Thoracic aorta (tissue), 2 donors: Measurements from ENCODE around the gene GPR149. TPM values are rescaled to one million over a fixed set of nuclear protein-coding genes. Genes with fewer than 3 reads are reported as not detected.

Experiments used
- ATAC-seq: fragments of 150-250 bp; one replicate; pipeline ENCODE4 v1.8.0; 2017; ENCODE audit warnings: low read depth; ENCODE audit not compliant: insufficient number of reproducible peaks, low FRiP score
- DNase-seq: peaks from one replicate; pipeline ENCODE4 v3.0.0-alpha.2; 2020; ENCODE audit warnings: low spot score
- H3K27ac ChIP-seq, 2 donors: fragments of 200-600 bp; sonication (generic); 1 replicate in 1 of 2; 2 replicates in 1 of 2; pipeline ENCODE4 v1.5.1; 2016; ENCODE audit warnings: mild to moderate bottlenecking in 2 of 2, moderate library complexity in 2 of 2
- H3K27me3 ChIP-seq: fragments of 200-600 bp; sonication (generic); replicated peaks from 2 replicates; pipeline ENCODE4 v1.6.0; 2016; ENCODE audit warnings: mild to moderate bottlenecking; ENCODE audit not compliant: insufficient read depth
- H3K36me3 ChIP-seq: fragments of 200-600 bp; sonication (generic); one replicate; pipeline ENCODE4 v1.5.1; 2016
- H3K4me1 ChIP-seq, 2 donors: fragments of 200-600 bp; sonication (generic); 1 replicate in 1 of 2; 2 replicates in 1 of 2; pipeline versions ENCODE4 v1.5.1 to v1.6.0; 2016; ENCODE audit warnings: low read depth in 2 of 2, mild to moderate bottlenecking in 1 of 2; ENCODE audit not compliant: control insufficient read depth in 1 of 2
- H3K4me3 ChIP-seq: fragments of 200-600 bp; sonication (generic); 2 replicates; pipeline ENCODE4 v1.5.1; 2016; ENCODE audit warnings: mild to moderate bottlenecking
- H3K9me3 ChIP-seq: fragments of 200-600 bp; sonication (generic); 2 replicates; pipeline ENCODE4 v1.5.1; 2016
- CTCF ChIP-seq: fragments of 200-600 bp; sonication (generic); IDR thresholded peaks from one replicate; pipeline ENCODE4 v1.5.1; 2019; ENCODE audit warnings: antibody characterized with exemption
- total RNA-seq, 2 donors: library from RNA; depleted of rRNA; stranded (reverse); fragments of >200 nt; gene quantifications; one replicate each; pipeline versions ENCODE4 v1.1.0 to v1.2.3, GENCODE V29; 2016

The GPR149 gene
- total RNA-seq, 2 donors from 2014 or later, result not detected

- Histone ChIP-seq H3K27ac (no peak overlapping the region), H3K4me3 (no peak overlapping the region), H3K36me3 (no peaks in the 10 kb centered on the region), H3K9me3 (no peaks in the 10 kb centered on the region), H3K4me1 (no peaks in the 10 kb centered on the region), H3K27me3 (peaks cover 5% of the 10 kb centered on the region)
- no peak for TF ChIP-seq CTCF
- DNase-seq (no peak), ATAC-seq (no peak)
Measured at GRCh38 chr3:154338570-154338969, 91.4 kb downstream of the GPR149 start.

GRCh38 chr3:154338008-154338407 lies 92.0 kb downstream of the GPR149 start:
- no peak overlapping the region for H3K4me3 ChIP-seq
- H3K27me3 ChIP-seq, result peaks cover 5% of the 10 kb centered on the region
- no peak overlapping the region for H3K27ac ChIP-seq
- H3K36me3 ChIP-seq, result no peaks in the 10 kb centered on the region
- no peak for ATAC-seq
- no peak for DNase-seq
- H3K9me3 ChIP-seq, result no peaks in the 10 kb centered on the region
- H3K4me1 ChIP-seq, result no peaks in the 10 kb centered on the region
- no peak for TF ChIP-seq CTCF

DNA sequence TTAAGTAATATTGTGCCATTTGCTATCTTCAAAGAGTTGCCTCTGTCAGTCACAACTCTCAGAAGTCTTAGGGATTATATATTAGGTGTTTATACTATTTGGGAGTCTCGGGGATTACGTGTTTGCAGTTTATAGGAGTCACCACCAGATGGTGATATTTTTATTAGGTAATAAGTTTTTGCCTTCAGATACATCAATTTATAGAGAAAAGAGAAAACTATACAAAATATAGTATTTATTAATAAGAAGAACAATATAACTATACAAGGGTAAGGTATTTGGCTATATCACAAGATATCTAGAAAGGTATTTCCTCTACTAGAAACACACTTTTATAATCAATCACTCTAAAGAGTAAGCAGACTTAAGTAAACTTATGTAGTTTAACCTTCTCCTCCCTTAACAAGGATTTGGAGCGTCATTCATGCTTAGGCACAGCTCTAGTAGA lies 95.0 kb downstream of the GPR149 start:
- no peak overlapping the region for H3K27ac ChIP-seq
- ATAC-seq, result no peak
- peak; percentile 47 for TF ChIP-seq CTCF
- H3K4me3 ChIP-seq, result no peak overlapping the region
- no peak for DNase-seq
- H3K36me3 ChIP-seq, result no peaks in the 10 kb centered on the region
- H3K27me3 ChIP-seq, result peaks cover 5% of the 10 kb centered on the region
- H3K4me1 ChIP-seq, result no peaks in the 10 kb centered on the region
- no peaks in the 10 kb centered on the region for H3K9me3 ChIP-seq

DNA sequence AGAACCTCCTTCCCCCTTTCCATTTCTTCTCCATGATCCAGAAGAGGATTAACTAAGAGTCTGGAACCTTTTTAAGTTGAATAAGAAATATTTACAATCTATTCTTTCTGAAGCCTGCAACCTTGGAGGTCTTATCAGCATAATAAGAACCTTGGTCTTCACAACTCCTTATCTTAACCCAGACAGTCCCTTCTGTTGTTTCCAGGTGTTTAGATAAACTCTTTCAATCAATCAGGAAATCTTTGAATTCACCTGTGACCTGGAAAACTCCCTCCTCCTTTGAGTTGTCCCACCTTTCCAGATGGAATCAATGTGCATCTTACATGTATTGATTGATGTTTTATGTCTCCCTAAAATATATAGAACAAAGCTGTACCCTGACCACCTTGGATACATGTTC lies 102.1 kb downstream of the GPR149 start:
- Histone ChIP-seq H3K27me3 (no peaks in the 10 kb centered on the region), H3K27ac (no peak overlapping the region), H3K9me3 (no peaks in the 10 kb centered on the region), H3K36me3 (no peaks in the 10 kb centered on the region), H3K4me3 (no peak overlapping the region), H3K4me1 (peaks cover 3% of the 10 kb centered on the region in 2 donors)
- ATAC-seq (no peak), DNase-seq (no peak)
- no peak for TF ChIP-seq CTCF

GRCh38 chr3:154324919-154325318 lies 105.1 kb downstream of the GPR149 start:
- ATAC-seq, result peak; percentile 11
- Histone ChIP-seq H3K4me3 (peak overlapping the region; percentile 84), H3K36me3 (no peaks in the 10 kb centered on the region), H3K27me3 (no peaks in the 10 kb centered on the region), H3K27ac (peak overlapping the region; percentile 82 to 90), H3K9me3 (no peaks in the 10 kb centered on the region), H3K4me1 (peaks cover 20 to 33% of the 10 kb centered on the region in 2 donors)
- no peak for TF ChIP-seq CTCF
- no peak for DNase-seq
